ENCODE results near the gene STAT3.
"Not testable (repeated sequence)": the region's sequence is repeated elsewhere in the genome, so short reads cannot be mapped to it uniquely, and the experiment has no call there.

STAT3 gene

DNA sequence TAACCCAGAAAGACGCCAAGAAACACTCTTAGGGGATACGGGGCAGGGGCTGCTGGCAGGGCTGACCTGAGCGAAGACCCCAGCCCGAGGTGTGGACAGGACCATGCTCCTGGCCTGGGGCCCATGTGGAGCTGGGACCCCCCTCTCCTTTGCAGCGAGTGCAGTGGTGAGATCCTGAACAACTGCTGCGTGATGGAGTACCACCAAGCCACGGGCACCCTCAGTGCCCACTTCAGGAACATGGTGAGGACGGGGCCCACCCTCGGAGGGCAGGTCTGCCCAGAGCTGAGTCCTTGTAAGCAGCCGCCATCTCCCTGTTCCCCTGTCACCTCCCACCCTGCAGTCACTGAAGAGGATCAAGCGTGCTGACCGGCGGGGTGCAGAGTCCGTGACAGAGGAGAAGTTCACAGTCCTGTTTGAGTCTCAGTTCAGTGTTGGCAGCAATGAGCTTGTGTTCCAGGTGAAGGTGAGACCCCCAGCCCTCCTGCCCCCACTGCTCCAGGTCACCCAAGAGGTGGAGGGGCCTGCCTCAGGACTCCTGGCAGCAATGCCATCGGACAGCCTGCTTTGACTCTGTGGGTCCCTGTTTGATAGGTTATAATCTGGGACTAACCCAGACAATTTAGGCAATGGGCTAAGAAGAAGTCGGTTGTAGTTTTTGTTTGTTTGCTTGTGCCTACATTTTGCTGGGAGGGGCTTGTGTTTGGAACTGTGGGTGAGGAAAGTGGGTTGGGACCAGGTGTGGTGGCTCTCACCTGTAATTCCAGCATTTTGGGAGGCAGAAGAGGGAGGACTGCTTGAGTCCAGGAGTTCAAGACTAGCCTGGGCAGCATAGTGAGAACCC lies 83.8 kb downstream of the STAT3 start:
- TF ChIP-seq, protein P1, sequence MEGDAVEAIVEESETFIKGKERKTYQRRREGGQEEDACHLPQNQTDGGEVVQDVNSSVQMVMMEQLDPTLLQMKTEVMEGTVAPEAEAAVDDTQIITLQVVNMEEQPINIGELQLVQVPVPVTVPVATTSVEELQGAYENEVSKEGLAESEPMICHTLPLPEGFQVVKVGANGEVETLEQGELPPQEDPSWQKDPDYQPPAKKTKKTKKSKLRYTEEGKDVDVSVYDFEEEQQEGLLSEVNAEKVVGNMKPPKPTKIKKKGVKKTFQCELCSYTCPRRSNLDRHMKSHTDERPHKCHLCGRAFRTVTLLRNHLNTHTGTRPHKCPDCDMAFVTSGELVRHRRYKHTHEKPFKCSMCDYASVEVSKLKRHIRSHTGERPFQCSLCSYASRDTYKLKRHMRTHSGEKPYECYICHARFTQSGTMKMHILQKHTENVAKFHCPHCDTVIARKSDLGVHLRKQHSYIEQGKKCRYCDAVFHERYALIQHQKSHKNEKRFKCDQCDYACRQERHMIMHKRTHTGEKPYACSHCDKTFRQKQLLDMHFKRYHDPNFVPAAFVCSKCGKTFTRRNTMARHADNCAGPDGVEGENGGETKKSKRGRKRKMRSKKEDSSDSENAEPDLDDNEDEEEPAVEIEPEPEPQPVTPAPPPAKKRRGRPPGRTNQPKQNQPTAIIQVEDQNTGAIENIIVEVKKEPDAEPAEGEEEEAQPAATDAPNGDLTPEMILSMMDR (IDR thresholded peaks at IDR 0.05; ENCODE audit: low read depth, low read length) = no peak
- no peak overlapping the region for H3K4me3 ChIP-seq (replicated peaks in 1 of 2; ENCODE audit: low read depth in 2 of 2, low read length in 2 of 2)
- DNase-seq (ENCODE audit: low read depth in 2 of 2) = no peak

DNA sequence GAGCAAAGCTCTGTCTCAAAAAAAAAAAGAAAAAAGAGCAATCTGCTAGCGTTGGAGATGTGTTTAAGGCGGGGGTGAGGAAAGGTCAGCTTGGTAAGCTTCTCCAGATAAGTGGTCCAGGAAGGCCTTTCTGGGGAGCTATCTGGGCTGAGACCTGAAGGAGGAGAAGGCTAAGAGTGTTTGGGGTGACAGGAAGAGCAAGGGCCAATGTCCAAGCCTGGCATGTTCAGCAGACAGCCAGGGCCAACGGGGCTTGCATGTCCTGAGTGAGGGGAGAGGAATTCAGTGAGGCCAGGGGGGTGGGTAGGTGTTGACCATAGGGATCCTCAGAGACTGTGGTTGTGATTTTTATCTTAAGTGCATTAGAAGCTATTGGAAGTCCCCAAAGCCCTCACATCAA lies 84.5 kb downstream of the STAT3 start:
- TF ChIP-seq, protein P1 (IDR thresholded peaks at IDR 0.05; ENCODE audit: low read depth, low read length) = no peak
- no peak overlapping the region for H3K4me3 ChIP-seq (replicated peaks in 1 of 2; ENCODE audit: low read depth in 2 of 2, low read length in 2 of 2)
- no peak for DNase-seq (ENCODE audit: low read depth in 2 of 2)

DNA sequence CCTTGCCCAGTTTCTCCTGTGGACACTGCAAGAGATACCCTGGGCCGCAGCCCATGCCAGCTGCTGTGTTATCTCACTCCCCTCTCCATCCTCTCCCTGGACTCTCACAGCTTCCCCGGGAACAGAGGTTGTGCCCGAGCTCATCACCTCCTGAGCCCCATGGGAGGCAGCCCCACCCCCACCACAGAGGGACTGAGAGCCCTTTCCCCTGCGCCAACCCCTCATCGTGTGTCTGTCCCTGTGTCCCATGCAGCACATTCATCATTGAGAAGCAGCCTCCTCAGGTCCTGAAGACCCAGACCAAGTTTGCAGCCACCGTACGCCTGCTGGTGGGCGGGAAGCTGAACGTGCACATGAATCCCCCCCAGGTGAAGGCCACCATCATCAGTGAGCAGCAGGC lies 87.2 kb downstream of the STAT3 start:
- DNase-seq (ENCODE audit: low read depth in 2 of 2) = no peak
- TF ChIP-seq, protein P1 (IDR thresholded peaks at IDR 0.05; ENCODE audit: low read depth, low read length) = no peak
- H3K4me3 ChIP-seq (replicated peaks in 1 of 2; ENCODE audit: low read depth in 2 of 2, low read length in 2 of 2) = no peak overlapping the region

GRCh38 chr17:42299913-42300312 lies 88.3 kb downstream of the STAT3 start:
- not testable (repeated sequence) for H3K4me3 ChIP-seq (replicated peaks in 1 of 2; ENCODE audit: low read depth in 2 of 2, low read length in 2 of 2); DNase-seq (ENCODE audit: low read depth in 2 of 2)

- H3K4me3 ChIP-seq (replicated peaks in 1 of 2; ENCODE audit: low read depth in 2 of 2, low read length in 2 of 2); DNase-seq (ENCODE audit: low read depth in 2 of 2): not testable (repeated sequence)
These were observed 88.9 kb downstream of the STAT3 start for GRCh38 chr17:42299361-42299760.

DNA sequence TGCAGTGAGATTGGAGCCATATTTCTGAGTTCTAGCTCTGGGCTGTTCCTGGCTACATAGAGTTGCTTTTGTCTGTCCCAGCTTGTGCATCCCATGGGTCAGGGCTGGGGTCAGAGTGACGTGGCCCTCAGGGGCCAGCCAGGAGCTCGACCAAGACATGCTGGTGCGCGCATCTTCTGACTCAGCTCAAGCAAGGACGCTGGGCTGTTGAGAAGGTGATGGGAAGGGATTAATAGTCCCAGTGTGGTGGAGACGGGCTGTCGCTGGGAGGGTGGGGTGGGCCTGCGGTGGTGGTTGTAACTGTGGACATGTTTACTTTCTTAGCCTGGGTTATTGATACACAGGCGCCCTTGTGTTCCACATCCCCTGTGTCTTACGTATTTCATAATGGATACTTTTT lies 90.5 kb downstream of the STAT3 start:
- DNase-seq (ENCODE audit: low read depth in 2 of 2) = not testable (repeated sequence)

DNA sequence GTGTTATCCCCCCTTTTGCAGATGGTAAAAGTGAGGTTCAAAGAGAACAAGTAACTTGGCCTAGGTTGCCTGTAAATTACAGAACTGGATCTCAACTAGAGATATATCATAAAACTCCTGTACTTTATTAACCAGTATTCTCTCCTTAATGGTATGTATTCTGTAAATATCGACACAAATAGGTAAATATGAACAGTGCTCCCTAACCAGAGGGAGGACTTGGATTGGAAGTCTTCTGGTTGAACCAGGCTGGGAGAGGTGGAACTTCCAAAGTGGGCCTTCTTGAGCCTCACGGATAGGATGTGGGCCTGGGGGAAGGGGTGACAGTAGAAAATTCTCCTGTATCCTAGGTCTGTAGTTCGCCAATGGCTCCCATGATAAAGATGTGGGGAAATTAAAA lies 92.2 kb downstream of the STAT3 start:
- no peak for DNase-seq (ENCODE audit: low read depth in 2 of 2)
- TF ChIP-seq, protein P1 (IDR thresholded peaks at IDR 0.05; ENCODE audit: low read depth, low read length) = no peak
- H3K4me3 ChIP-seq (replicated peaks in 1 of 2; ENCODE audit: low read depth in 2 of 2, low read length in 2 of 2) = no peak overlapping the region

More for the DNA sequence above, 90.5 kb downstream of the STAT3 start:
- not testable (repeated sequence) for H3K4me3 ChIP-seq (replicated peaks in 1 of 2; ENCODE audit: low read depth in 2 of 2, low read length in 2 of 2)

GRCh38 chr17:42294469-42295398 lies 93.5 kb downstream of the STAT3 start:
- TF ChIP-seq, protein P1 (IDR thresholded peaks at IDR 0.05; ENCODE audit: low read depth, low read length) = no peak
- no peak for DNase-seq (ENCODE audit: low read depth in 2 of 2)
- H3K4me3 ChIP-seq (replicated peaks in 1 of 2; ENCODE audit: low read depth in 2 of 2, low read length in 2 of 2) = no peak overlapping the region

Data from cardiac fibroblast (primary cell).